GM19099 (cell line): ENCODE measurements around the gene PLD4.

Experiments used
- POLR2A ChIP-seq: IDR thresholded peaks from 3 replicates; pipeline ENCODE4 v1.6.1; 2011; ENCODE audit warnings: low read depth; ENCODE audit not compliant: insufficient read length; ENCODE audit errors: extremely low read depth

Gene PLD4

GRCh38 chr14:104940526-104941150 lies 16.0 kb downstream of the PLD4 start:
- no peak for TF ChIP-seq POLR2A

- no peak for TF ChIP-seq POLR2A
Measured at GRCh38 chr14:104941508-104942365, 17.1 kb downstream of the PLD4 start.

- no peak for TF ChIP-seq POLR2A
Measured at GRCh38 chr14:104942586-104942985, 17.9 kb downstream of the PLD4 start.

- no peak for TF ChIP-seq POLR2A
Measured at GRCh38 chr14:104948736-104949031, 24.0 kb downstream of the PLD4 start.

- no peak for TF ChIP-seq POLR2A
Measured at GRCh38 chr14:104950021-104950420, 25.3 kb downstream of the PLD4 start.

- TF ChIP-seq POLR2A, result no peak
Measured at GRCh38 chr14:104953097-104953496, 28.4 kb downstream of the PLD4 start.

- TF ChIP-seq POLR2A, result no peak
Measured at GRCh38 chr14:104953896-104954656, 29.4 kb downstream of the PLD4 start.

- TF ChIP-seq POLR2A, result no peak
Measured at GRCh38 chr14:104954746-104955395, 30.2 kb downstream of the PLD4 start.

GRCh38 chr14:104955396-104955770 lies 30.7 kb downstream of the PLD4 start:
- TF ChIP-seq POLR2A, result no peak

- no peak for TF ChIP-seq POLR2A
Measured at GRCh38 chr14:104956290-104956890, 31.7 kb downstream of the PLD4 start.

- no peak for TF ChIP-seq POLR2A
Measured at GRCh38 chr14:104957146-104958113, 32.8 kb downstream of the PLD4 start.

GRCh38 chr14:104964546-104964945 lies 39.9 kb downstream of the PLD4 start:
- no peak for TF ChIP-seq POLR2A

- TF ChIP-seq POLR2A, result no peak
Measured at GRCh38 chr14:104965561-104966231, 41.0 kb downstream of the PLD4 start.
